Inferior parietal cortex (tissue), 1 donor: ENCODE data around the gene RCOR2.
"Not testable (repeated sequence)": the region's sequence is repeated elsewhere in the genome, so short reads cannot be mapped to it uniquely, and the experiment has no call there.

Source experiments
- DNase-seq: peaks from one replicate; pipeline ENCODE4 v3.0.0-alpha.2; 2016; ENCODE audit errors: extremely low spot score

The RCOR2 gene

DNA sequence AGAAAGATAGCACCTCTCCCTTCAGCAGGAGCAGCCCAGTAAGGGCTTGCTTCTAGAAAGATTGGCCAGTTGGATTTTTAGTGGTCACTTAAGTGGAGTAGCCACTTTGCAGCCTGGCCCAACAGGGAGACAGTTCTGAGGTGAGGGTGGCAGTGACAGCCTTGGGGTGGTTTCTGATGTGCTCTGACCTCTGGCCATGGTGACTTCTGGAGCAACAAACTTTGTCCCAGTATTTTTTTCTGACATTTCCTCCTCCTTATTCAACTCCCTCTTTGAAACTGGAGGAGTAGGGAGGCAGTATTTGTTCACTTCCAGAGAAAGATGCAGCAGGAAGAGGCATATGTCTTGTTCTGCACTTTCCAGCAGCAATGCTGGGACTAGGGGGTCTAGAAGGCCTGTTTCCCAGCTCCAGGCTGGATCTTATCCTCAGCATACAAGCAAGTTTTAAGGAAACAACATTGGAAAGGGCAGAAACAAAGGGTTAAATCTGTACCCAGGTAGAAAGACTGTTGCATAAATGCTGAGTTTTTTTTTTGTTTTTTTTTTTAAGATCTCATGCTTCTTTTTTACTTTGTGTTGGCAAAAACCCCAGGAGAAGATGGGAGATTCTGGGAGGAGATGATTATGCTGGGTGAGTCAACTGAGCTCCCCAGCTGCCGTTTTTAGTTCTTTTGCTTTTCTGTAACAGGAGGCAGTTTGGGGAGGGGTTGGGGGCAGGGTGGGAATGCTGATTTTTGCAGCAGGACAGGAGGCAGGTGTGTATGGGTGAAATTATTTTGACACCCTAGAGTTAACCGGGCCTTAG lies 37.2 kb downstream of the RCOR2 start:
- DNase-seq: peak; percentile 56

DNA sequence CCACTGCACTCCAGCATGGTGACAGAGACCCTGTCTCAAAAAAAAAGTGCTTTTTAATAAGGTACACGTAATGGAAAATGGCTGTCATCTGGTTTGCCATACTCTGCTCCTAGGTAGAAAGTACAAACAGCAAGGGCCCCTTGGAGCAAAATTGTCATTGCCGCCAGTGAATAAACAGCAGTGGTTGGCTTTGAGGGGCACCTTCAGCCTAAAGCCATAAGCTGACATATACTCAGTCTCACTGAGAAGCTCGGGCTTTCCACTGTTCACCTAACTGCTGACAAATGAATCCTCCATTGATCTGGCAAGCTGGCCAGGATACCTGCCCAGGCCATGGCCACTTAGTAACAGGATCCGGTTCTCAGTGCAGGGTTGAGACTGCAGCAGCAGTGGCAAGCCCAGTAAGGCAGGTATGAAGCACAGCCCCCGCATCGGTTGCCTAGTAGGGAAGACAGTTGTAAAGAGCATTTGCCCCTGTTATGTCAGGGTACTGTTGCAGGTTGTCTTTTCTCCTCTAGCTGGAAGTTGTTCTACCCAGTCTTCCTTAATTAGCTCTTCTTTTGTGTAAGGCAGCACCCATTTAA lies 39.2 kb downstream of the RCOR2 start:
- no peak for DNase-seq

DNA sequence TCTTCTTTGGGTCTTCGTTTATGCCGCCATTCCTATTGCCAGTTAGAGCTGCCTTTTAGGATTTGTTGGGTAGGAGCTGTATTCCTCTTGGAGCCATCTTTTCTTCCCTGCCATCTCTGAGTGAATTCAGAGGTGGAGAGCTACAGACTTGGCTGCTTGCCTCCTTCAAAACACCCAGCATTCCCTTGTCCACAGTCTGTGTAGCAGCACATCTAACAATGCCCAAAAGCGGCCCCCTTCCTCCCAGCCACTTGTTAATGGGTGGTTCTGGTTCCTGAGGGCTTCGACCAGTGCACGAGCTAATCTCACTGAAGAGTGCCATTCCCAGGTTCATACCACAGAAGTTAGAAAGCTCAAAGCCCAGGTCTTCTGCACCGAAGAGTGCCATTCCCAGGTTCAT lies 40.3 kb downstream of the RCOR2 start:
- DNase-seq: no peak

DNA sequence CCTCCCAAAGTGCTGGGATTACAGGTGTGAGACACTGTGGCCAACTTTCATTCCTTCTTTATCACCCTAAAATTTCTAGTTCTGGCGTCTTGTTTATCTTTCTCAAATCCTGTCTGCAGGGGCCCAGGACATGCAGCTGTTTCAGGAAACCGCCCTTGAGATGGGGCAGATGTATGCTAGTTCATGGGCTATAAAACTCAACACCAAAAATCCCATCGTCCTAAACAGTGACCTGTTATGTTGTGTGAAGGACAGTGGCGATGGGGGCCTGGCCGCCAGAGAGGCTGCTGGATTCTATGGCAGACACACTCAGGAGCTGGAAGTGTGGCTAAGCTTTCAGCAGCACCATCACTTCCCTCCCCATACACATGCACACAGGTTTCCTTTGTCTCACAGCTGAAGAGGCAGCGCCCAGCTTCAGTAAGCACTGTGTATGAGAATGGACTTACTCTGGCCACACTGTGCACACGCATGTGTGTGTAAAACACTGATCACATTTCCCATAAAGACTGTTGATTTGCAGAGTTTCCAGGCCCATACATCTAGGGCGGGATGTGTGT lies 41.4 kb downstream of the RCOR2 start:
- DNase-seq: no peak

DNA sequence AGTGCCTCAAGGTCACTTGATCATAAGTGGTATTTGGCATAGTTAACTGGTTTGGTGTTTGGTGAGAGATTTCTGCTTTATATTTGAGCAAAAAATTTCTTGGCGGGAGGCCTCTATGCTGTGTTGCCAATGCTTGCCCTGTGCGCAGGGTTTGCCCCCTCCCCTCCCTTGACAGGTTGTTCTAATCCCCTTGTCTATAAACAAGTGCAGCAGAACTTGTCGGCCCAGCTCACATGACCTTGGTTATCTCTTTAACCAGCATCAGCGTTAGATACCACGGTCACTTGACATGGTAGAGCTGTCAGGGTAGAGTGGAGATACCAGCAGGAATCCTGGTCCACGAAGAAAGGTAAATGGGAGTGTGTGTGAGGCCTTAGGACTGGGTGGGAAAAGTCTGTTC lies 42.5 kb downstream of the RCOR2 start:
- no peak for DNase-seq

DNA sequence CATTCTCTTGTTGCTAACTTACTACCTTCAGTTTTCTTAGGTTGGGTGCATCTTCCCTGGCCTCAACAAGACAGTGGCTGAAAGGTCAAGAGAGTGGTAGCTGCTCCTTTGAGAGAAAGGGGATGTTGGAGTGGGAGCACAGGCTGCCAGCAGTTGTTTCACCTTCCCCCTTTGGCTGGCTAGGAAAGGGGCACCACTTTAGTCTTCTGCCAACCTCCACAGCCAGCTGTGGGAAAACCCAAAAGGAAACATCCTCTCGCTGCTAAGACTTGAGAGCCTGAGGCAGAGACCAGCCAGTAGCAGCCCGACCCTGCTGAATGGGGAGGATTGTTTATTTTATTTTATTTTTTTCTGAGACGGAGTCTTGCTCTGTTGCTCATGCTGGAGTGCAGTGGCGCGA lies 43.7 kb downstream of the RCOR2 start:
- DNase-seq: no peak

DNA sequence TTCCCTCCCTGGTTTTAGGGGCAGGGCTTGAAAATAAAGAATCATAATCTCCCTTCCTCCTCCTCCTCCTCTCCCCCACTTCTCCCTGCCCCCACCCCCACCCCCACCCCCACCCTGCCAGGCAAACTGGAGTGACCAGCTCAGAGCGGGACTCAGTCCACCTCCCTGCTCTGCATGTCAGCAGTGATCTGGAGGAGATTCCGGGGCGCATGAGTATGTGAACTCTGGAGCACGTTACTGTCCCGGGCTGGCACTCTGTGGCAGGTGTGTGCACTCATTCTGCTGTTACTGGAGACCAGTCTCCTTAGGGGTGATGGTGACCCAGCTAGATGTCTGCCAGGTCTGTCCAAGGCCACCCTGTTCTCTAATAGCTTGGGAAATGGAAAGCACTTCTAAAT lies 44.2 kb downstream of the RCOR2 start:
- no peak for DNase-seq

DNA sequence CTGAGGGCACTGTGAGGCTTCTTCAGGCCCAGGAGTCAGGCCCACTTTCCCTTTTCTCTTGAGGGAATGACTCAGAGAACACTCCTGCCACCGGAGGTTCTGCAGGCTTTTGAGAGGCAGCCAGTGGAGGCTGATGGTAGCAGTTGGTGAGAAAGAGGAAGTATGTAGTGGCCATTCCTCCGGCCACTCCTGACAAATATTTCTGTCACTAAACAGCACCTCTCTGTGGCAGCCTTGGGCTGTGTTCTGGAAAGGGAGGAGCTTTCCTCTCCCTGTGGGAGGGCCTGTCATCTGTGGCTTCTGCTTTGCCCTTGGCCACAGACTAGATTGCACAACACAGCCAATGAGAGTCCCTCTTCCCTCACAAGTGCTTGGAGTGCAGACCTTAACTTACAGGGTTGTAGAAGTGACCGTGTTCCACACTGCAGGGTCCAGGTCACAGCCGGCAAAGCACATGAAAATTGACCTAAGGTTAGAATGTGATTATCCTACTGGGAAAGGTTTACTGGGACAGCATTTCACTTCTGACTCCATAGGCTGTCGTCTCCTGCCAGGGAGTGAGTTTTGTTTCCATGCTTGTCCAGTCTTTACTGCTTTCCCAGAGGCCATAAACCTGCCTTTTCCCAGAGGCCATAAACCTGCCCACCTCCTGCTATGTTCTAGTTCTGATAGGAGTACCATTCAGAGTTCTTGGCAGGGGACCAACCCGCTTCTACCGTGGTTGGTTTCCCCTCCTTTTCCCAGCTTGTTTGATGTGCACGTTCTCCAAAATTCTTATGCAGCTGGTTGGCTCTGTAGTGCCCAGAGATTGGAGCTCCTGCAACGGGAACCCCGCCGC lies 44.8 kb downstream of the RCOR2 start:
- peak; percentile 88 for DNase-seq

DNA sequence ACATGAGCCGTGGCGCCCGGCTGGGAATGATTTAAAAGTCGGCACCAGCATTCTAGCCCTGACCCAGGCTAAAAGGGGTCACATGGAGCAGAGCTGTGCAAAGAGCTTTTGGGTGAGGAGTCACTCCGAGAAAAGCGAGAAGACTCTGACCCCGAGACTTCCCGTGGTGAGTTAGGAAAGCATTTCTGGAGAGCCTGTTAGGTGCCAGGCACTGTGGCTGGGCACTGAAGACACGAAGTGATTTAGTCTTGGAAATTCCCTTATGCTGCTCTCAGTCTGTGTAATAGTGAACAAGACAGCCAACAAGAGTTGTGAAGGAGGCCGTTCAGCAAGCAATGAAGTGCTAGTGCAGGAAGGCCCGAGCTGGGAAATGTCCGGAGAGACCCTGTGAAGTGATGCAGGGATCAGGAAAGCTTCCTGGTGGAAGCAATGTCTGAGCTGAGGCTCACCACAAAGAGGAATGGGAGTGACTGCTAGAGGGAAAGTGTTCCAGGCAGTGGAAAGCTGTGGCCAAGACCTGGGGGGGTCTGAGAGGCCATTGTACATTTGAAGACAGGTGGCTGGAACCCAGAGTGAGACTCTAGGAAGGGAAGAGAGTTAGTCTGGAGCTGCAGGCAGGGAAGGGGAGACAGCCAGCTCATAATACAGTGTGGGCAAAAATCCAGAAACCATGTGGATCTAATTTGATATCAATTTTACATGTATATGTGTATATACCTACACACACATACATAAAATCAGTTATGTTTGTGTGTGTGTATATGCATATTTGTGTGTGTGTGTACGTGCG lies 46.4 kb downstream of the RCOR2 start:
- no peak for DNase-seq

DNA sequence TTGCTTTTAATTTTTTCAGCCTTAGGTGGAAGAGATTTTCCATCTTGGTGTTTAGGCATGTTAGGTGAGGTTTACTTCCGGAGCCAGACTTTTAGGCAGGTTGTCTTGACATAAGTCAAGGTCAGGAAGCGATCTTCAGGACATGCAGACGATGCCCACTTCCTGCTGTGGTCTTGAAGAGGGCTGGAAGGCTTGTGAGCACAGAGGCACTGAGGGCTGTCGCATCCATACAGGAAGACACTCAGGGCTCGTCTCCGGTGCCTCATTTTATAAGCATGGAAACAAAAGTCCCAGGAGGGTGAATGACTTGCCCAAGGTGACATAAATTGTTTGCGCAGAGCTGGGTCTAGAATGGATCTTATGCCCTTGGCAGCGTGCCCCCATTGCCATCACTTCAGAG lies 47.3 kb downstream of the RCOR2 start:
- DNase-seq: no peak

DNA sequence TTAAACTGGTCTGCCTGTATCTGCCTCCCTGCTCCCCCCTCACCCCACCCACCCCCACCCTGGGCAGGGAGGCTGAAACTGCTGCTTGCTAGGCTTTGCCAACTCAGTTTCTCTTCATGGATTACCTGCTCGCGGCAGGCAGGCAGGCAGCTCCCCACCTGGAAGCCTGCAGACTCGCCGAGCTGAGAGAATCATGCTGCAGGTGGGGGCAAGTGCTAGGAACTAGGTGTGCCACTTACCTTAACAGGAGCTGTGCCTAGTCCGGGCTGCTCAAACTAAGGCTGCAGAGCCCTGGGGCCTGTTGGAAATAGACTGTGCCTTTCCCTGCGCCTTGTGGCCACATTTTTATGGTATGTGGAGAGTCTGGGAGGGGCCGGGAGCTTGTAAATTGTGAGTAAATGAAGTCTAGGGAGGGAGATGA lies 47.8 kb downstream of the RCOR2 start:
- no peak for DNase-seq

DNA sequence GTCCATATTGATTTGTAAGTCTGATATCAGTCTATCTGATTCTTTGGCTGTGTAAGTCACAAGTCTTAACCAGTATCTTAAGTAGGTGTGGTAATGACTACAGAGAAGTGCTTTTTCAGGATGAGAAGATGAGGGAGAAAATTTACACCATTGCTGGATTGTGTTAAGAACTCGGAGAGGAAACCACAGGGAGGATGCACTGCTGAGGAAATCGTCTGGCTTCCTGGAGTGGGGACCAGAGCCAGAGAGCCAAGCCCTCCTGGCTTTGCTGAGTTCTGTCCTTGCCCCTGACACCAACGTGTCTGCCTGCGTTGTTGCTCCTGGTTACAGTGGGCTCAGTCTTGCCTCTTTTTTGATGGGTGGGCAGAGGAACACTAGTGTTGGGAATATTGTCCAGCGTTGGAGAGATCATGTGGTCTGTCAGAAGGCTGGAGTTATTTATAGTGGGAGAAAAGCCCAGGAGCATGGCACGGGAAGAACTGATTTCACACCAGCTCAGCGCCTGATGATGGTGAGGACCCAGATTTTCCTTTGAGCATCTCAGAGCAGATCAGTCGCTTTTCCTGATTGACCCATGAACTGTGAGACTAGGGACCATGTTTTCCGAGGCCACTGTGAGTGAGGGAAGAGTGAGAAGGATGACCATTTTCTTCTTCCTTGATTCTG lies 48.4 kb downstream of the RCOR2 start:
- DNase-seq: no peak

DNA sequence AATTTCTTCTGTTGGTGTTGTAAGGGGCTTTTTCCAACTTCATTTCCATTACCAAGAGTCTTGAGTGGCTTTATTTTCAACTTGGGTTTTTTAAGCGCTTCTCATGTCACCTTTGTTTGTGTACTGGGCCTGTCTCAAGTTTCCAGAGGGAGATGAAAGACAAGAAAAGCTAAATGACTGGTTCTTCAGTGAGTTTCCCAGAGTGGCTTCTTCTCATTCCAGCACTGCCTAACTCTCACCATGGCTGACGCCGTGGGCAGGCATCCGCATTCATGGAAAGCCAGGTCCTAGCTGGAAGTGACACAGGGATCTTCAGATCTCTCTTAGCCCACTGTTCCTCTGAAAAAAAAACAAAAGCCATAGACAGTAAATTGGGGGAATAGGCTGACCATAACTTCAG lies 49.5 kb downstream of the RCOR2 start:
- no peak for DNase-seq

DNA sequence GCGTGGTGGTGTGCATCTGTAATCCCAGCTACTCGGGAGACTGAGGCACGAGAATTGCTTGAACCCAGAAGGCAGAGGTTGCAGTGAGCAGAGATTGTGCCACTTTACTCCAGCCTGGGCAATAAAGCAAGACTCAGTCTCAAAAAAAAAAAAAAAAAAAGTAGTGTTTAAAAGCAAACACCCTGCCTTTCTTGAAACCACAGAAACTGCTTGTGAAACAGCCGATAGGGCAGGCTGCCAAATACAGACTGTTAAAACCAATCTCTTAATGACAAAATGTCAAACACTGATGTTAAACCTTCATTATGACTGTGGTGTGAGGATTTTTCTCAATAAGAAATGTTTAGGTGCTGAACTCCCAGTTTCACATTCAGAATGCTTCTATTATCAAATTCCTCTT lies 50.8 kb downstream of the RCOR2 start:
- no peak for DNase-seq

DNA sequence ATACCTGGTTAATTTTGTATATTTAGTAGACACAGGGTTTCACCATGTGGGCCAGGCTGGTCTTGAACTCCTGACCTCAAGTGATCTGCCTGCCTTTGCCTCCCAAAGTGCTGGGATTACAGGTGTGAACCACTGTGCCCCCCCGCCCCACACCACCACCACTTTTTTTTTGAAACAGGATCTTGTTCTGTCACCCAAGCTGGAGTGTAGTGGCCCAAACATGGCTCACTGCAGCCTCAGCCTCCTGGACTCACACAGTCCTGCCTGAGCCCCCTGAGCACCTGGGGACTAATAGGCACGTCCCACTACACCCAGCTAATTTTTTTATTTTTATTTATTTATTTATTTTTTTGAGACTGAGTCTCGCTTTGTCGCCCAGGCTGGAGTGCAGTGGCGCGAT lies 53.3 kb downstream of the RCOR2 start:
- DNase-seq: not testable (repeated sequence)

DNA sequence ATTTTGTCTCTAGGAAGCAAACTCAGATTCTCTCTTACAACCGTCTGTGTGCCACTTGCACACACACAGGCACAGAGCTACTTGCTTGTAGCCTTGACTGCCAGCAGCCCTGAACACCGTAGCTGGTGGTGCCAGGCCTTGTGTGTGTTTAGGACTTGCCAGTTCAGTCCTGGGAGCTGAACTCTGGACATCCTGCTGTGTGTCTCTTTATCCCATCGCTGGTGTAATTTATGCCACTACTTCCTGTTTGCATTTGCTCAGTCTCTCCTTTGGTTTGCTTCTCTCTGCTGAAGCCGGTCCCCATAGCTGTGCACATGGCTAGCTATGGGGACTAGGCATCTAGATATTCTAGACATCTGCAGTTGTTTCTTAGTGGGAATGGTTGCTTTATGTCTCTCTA lies 54.0 kb downstream of the RCOR2 start:
- DNase-seq: no peak
